Activated CD8-positive, alpha-beta memory T cell treated with anti-CD3 and anti-CD28 coated beads, Interleukin-2, amount 10 ng/mL, durations not matched to agents 7 days and 5 days (primary cell): ENCODE results near the gene CACNA2D3. TPM values are rescaled to one million over a fixed set of nuclear protein-coding genes. Genes with fewer than 3 reads are reported as not detected.

ENCODE experiments used
- ATAC-seq: fragments of 150-1000 bp; cut with Tn5 transposase; one replicate; pipeline ENCODE4 v1.10.0; 2021; ENCODE audit warnings: moderate library complexity
- CTCF ChIA-PET: fragments of 350-600 bp; sonication (Branson Sonifier 250); formaldehyde crosslinking; loops from one replicate; lab custom pipeline; 2021; ENCODE audit warnings: antibody characterized with exemption; lab: Charles Lee
- DNase-seq: peaks from one replicate; pipeline ENCODE4 v3.0.0-alpha.2; 2020
- H3K27ac Mint-ChIP-seq: one replicate; pipeline ENCODE4 v1.8.0; 2021; ENCODE audit warnings: mild to moderate bottlenecking, mixed read lengths
- H3K27me3 Mint-ChIP-seq: one replicate; pipeline ENCODE4 v1.8.0; 2021; ENCODE audit warnings: mixed read lengths
- H3K36me3 Mint-ChIP-seq: one replicate; pipeline ENCODE4 v1.8.0; 2021; ENCODE audit warnings: mild to moderate bottlenecking, mixed read lengths
- H3K4me1 Mint-ChIP-seq: one replicate; pipeline ENCODE4 v1.8.0; 2021; ENCODE audit warnings: mixed read lengths
- H3K4me3 Mint-ChIP-seq: one replicate; pipeline ENCODE4 v1.8.0; 2021; ENCODE audit warnings: mild to moderate bottlenecking, moderate library complexity, mixed read lengths
- H3K9me3 Mint-ChIP-seq: one replicate; pipeline ENCODE4 v1.8.0; 2022; ENCODE audit warnings: low read depth, mixed read lengths
- total RNA-seq, 2 experiments: library from RNA; stranded (reverse); gene quantifications; one replicate each; pipeline ENCODE4 v1.2.3, GENCODE V29; 2021

CACNA2D3 gene
- total RNA-seq, 2 experiments from 2014 or later, result not detected

GRCh38 chr3:54905261-54905888 lies 783.0 kb downstream of the CACNA2D3 start:
- H3K4me3 Mint-ChIP-seq, result no peak overlapping the region
- no peaks in the 10 kb centered on the region for H3K9me3 Mint-ChIP-seq
- no peaks in the 10 kb centered on the region for H3K36me3 Mint-ChIP-seq
- H3K4me1 Mint-ChIP-seq, result no peaks in the 10 kb centered on the region
- CTCF ChIA-PET, result no interaction called here
- H3K27ac Mint-ChIP-seq, result no peak overlapping the region
- ATAC-seq (no peak), DNase-seq (no peak)
- H3K27me3 Mint-ChIP-seq, result no peaks in the 10 kb centered on the region

- Mint-ChIP-seq H3K36me3 (no peaks in the 10 kb centered on the region), H3K9me3 (no peaks in the 10 kb centered on the region), H3K27ac (no peak overlapping the region), H3K4me1 (no peaks in the 10 kb centered on the region), H3K27me3 (no peaks in the 10 kb centered on the region), H3K4me3 (no peak overlapping the region)
- ATAC-seq (no peak), DNase-seq (no peak)
- CTCF ChIA-PET, result no interaction called here
These were observed 783.6 kb downstream of the CACNA2D3 start for GRCh38 chr3:54905920-54906319.

DNA sequence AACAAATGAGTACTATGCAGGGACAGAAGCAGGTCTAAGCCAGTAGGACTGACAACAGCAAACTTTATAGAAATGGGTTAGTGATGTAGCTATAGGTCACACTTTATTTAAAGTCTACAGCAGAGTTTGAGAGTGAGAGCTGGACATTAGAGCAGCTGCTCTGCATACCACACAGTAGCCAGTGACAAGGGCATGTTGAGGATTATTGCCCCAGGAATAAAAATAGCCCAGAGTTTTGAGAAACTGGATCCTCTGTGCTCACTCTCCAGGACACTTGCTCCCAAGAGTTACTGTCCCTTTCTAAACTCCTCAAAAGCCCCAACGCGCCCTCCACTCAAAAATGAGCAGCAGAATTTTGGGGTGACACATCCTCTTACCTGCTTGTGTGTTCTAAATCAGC lies 784.4 kb downstream of the CACNA2D3 start:
- Mint-ChIP-seq H3K4me1 (no peaks in the 10 kb centered on the region), H3K27ac (no peak overlapping the region), H3K27me3 (no peaks in the 10 kb centered on the region), H3K36me3 (no peaks in the 10 kb centered on the region), H3K9me3 (no peaks in the 10 kb centered on the region), H3K4me3 (no peak overlapping the region)
- no peak for DNase-seq
- no peak for ATAC-seq
- CTCF ChIA-PET, result no interaction called here

DNA sequence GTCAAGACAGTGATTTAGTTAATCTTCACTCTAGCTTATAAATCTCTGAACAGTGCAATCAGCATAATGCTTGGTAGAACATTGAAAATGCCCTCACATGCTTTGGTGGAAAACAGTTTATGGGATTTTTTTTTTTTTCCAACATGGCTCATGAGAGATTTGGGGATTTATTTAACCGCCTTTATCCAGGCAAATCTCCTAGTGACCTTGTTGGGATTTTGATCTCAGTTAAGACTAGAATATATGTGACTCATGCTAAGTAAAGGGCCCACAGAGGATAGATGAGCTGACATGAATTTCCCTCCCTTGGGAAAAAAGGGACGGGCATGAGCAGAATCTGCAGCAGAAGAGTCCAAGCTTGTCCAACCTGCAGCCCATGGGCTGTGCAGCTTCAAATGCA lies 786.8 kb downstream of the CACNA2D3 start:
- DNase-seq (no peak), ATAC-seq (no peak)
- Mint-ChIP-seq H3K9me3 (no peaks in the 10 kb centered on the region), H3K27me3 (no peaks in the 10 kb centered on the region), H3K27ac (no peak overlapping the region), H3K4me3 (no peak overlapping the region), H3K4me1 (no peaks in the 10 kb centered on the region), H3K36me3 (no peaks in the 10 kb centered on the region)
- CTCF ChIA-PET, result no interaction called here

DNA sequence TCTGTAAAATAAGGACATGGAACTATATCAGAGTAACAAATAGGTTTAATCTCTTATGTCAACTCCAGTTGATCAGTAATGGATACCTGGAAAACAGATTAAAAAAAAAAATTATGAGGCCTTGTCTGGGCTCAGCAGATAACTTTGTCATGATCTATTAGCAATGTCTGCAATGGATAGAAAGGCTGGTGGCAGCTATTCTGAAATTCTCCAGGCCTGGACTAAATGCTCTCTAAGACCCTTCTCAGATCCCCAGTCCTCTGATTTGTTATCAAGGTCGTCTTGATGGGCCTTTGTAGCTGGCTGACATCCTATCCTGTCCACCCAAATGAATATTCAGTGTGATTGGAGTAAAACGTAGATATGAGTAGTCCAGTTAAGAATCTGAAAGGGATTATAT lies 791.8 kb downstream of the CACNA2D3 start:
- no peaks in the 10 kb centered on the region for H3K9me3 Mint-ChIP-seq
- H3K4me3 Mint-ChIP-seq, result no peak overlapping the region
- CTCF ChIA-PET, result no interaction called here
- no peaks in the 10 kb centered on the region for H3K4me1 Mint-ChIP-seq
- DNase-seq (no peak), ATAC-seq (no peak)
- no peaks in the 10 kb centered on the region for H3K36me3 Mint-ChIP-seq
- no peak overlapping the region for H3K27ac Mint-ChIP-seq
- H3K27me3 Mint-ChIP-seq, result no peaks in the 10 kb centered on the region

DNA sequence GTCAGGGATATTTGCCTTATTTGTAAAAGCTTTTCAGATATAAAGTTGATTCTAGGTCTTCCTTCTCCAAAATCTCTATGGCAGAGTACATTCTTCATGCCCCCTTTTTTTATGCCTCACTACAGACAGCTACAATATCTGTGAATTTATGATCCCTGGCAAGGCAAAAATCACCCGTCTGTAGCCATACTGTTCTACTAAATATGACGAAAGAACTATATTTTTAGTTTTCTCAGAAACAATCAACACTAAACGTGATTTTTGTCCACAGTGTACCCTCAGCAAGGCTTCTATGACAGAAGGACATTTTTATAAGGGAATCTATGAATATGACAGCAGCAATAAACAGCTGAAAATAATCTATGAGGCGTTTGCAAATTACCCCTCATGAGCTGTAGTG lies 792.8 kb downstream of the CACNA2D3 start:
- no peak overlapping the region for H3K27ac Mint-ChIP-seq
- no peaks in the 10 kb centered on the region for H3K9me3 Mint-ChIP-seq
- no peak overlapping the region for H3K4me3 Mint-ChIP-seq
- no peaks in the 10 kb centered on the region for H3K36me3 Mint-ChIP-seq
- CTCF ChIA-PET, result no interaction called here
- no peaks in the 10 kb centered on the region for H3K4me1 Mint-ChIP-seq
- DNase-seq (no peak), ATAC-seq (no peak)
- H3K27me3 Mint-ChIP-seq, result no peaks in the 10 kb centered on the region

DNA sequence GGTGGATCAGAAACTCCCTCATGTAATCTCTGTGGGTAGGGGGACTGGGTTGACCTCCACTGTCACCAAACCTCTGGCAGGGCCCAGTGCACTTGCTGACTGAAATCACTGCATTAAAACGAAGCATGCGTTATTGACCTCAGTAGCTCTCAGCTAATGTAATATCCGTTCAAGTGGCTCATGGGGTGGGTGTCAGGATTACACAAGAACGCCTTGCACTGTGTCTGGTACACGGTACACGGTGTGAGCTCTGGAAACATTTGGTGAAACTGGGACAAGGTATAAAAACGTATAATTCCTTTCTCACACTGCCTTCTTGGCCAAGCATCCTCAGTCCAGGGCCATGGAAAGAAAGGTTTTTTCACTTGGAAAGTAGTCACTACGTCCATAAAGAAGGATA lies 793.6 kb downstream of the CACNA2D3 start:
- no peaks in the 10 kb centered on the region for H3K4me1 Mint-ChIP-seq
- CTCF ChIA-PET, result no interaction called here
- no peaks in the 10 kb centered on the region for H3K9me3 Mint-ChIP-seq
- no peak overlapping the region for H3K27ac Mint-ChIP-seq
- DNase-seq (no peak), ATAC-seq (no peak)
- H3K27me3 Mint-ChIP-seq, result no peaks in the 10 kb centered on the region
- no peak overlapping the region for H3K4me3 Mint-ChIP-seq
- H3K36me3 Mint-ChIP-seq, result no peaks in the 10 kb centered on the region

- no peaks in the 10 kb centered on the region for H3K36me3 Mint-ChIP-seq
These were observed 794.4 kb downstream of the CACNA2D3 start for GRCh38 chr3:54916732-54917131.

DNA sequence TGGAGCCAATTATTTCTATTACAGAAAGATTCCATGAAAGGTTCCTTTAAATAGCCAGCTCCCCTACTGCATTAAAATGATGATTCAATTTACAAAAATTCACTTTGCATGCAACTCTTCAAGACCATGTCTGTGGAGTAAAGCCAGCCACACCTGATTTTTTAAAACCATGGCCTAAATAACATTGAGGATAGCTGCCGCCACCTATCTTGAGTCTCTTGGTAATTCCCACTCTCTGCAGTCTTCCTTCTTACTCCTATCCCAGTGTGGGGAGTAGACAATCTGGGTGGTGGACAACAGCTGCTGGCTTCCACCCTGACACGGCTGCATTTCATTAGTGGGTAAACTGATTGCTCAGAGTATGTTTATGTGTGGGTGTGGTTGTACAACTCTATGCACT lies 794.8 kb downstream of the CACNA2D3 start:
- DNase-seq, result no peak
- no peaks in the 10 kb centered on the region for H3K27me3 Mint-ChIP-seq
- no peaks in the 10 kb centered on the region for H3K9me3 Mint-ChIP-seq
- no peak overlapping the region for H3K4me3 Mint-ChIP-seq
- ATAC-seq, result no peak
- no peaks in the 10 kb centered on the region for H3K4me1 Mint-ChIP-seq
- H3K36me3 Mint-ChIP-seq, result no peaks in the 10 kb centered on the region
- CTCF ChIA-PET, result no interaction called here
- H3K27ac Mint-ChIP-seq, result no peak overlapping the region

More at GRCh38 chr3:54916732-54917131, 794.4 kb downstream of the CACNA2D3 start:
- ATAC-seq (no peak), DNase-seq (no peak)
- Mint-ChIP-seq H3K4me1 (no peaks in the 10 kb centered on the region), H3K27ac (no peak overlapping the region), H3K4me3 (no peak overlapping the region), H3K27me3 (no peaks in the 10 kb centered on the region), H3K9me3 (no peaks in the 10 kb centered on the region)
- CTCF ChIA-PET, result no interaction called here

GRCh38 chr3:54917862-54918261 lies 795.5 kb downstream of the CACNA2D3 start:
- ATAC-seq, result no peak
- no peaks in the 10 kb centered on the region for H3K4me1 Mint-ChIP-seq
- H3K27me3 Mint-ChIP-seq, result no peaks in the 10 kb centered on the region
- H3K27ac Mint-ChIP-seq, result no peak overlapping the region
- no peaks in the 10 kb centered on the region for H3K36me3 Mint-ChIP-seq
- no peak for DNase-seq
- no peak overlapping the region for H3K4me3 Mint-ChIP-seq
- CTCF ChIA-PET, result interaction anchor here (1.5 kb wide), 1 partner anchor 14 kb away, joined by 3 read pairs; no protein-coding TSS in a partner anchor
- H3K9me3 Mint-ChIP-seq, result no peaks in the 10 kb centered on the region

DNA sequence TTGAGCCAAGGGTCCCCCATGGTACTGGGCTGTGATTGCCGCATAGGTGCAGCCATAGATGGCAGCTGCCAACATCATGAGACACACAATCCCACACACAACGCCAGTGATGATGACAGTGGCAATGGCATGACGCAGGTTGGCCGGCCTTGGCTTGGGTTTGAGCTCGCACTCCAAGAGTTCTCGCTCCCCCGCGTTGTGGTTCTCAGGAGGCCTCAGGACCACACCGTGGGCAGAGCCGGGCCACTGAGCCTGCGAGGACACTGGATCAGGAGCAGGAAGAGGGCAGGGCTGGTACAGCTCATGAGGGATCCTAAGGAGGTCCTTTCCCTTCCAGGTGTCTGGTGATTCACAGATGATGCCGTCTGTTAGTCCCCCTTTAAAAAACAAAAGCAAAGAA lies 796.2 kb downstream of the CACNA2D3 start:
- Mint-ChIP-seq H3K27me3 (no peaks in the 10 kb centered on the region), H3K36me3 (no peaks in the 10 kb centered on the region), H3K4me1 (no peaks in the 10 kb centered on the region), H3K9me3 (no peaks in the 10 kb centered on the region), H3K27ac (no peak overlapping the region), H3K4me3 (no peak overlapping the region)
- CTCF ChIA-PET, result interaction anchor here (1.5 kb wide), 1 partner anchor 13 kb away, joined by 3 read pairs; no protein-coding TSS in a partner anchor
- DNase-seq (no peak), ATAC-seq (no peak)

- H3K27me3 Mint-ChIP-seq, result no peaks in the 10 kb centered on the region
- no peak for ATAC-seq
- no peak within 1 kb of the TSS for H3K27ac Mint-ChIP-seq
These were observed 805.9 kb downstream of the CACNA2D3 start, which contains the start of gene LRTM1 for GRCh38 chr3:54928046-54928770. Gene LRTM1 (minus strand): TSS chr3:54928059. CDS start chr3:54927911, 148 bp downstream.

DNA sequence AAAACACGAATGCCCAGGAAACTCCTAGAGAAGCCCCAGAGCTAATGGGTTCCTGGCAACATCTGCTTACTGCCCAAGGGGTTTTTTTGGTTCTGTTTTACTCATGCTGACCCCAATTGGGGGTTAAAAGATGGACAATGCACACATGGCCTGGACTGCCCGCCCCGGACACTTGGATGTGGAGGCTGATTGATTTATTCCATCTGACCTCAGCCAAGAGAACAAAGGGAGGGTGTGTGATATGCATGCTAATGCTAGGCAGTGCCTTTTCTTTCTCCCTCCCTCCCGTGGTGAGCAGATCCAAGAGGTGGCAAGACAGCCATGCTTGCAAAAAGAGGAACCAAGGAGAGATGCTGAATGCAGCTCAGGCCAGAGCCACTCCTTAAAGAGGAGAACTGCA lies 808.8 kb downstream of the CACNA2D3 start:
- no peak for ATAC-seq
- CTCF ChIA-PET, result interaction anchor here (1.1 kb wide), 1 partner anchor 13 kb away, joined by 3 read pairs; no protein-coding TSS in a partner anchor

More at GRCh38 chr3:54928046-54928770, 805.9 kb downstream of the CACNA2D3 start, which contains the start of gene LRTM1:
- H3K4me3 Mint-ChIP-seq, result no peak within 1 kb of the TSS
- no peaks in the 10 kb centered on the region for H3K9me3 Mint-ChIP-seq
- CTCF ChIA-PET, result no interaction called here
- H3K4me1 Mint-ChIP-seq, result no peaks in the 10 kb centered on the region
- no peak for DNase-seq
- no peaks in the 10 kb centered on the region for H3K36me3 Mint-ChIP-seq

DNA sequence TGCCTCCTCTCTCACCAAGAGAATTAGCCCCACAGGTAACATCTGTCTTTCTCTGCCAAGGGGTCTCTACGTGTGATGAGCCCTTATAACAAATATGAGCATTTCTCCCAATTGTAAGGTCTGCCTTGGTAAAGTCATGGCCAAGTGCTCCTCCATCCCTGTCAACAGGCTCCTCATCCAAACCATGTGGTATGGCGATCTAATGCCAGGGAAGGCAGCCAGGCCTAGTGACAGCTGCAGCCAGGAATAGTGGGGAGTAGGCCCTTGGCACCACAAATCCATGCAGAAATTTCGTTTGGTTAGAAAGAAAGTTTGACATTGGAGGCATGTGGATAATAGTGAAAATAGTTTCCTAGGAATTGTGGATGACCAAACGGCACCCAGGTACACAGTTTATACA lies 810.3 kb downstream of the CACNA2D3 start:
- ATAC-seq (no peak), DNase-seq (no peak)
- H3K27me3 Mint-ChIP-seq, result no peaks in the 10 kb centered on the region
- H3K9me3 Mint-ChIP-seq, result no peaks in the 10 kb centered on the region
- CTCF ChIA-PET, result no interaction called here
- no peak overlapping the region for H3K4me3 Mint-ChIP-seq
- H3K27ac Mint-ChIP-seq, result no peak overlapping the region
- no peaks in the 10 kb centered on the region for H3K4me1 Mint-ChIP-seq
- H3K36me3 Mint-ChIP-seq, result no peaks in the 10 kb centered on the region

More for the DNA sequence above, 808.8 kb downstream of the CACNA2D3 start:
- Mint-ChIP-seq H3K27me3 (no peaks in the 10 kb centered on the region), H3K36me3 (no peaks in the 10 kb centered on the region), H3K4me1 (no peaks in the 10 kb centered on the region), H3K9me3 (no peaks in the 10 kb centered on the region), H3K27ac (no peak overlapping the region), H3K4me3 (no peak overlapping the region)
- no peak for DNase-seq
